K562 (cell line): ENCODE data around the gene CEP57. TPM values are rescaled to one million over a fixed set of nuclear protein-coding genes. Genes with fewer than 3 reads are reported as not detected.

Source experiments
- ATAC-seq: fragments of 200-7000 bp; cut with Tn5 transposase; 3 replicates; pipeline ENCODE4 v1.9.1; 2020; ENCODE audit warnings: moderate library complexity
- BruUV-seq: library from RNA; stranded (reverse); fragments of 400-500 nt; replicated peaks from 2 replicates; lab custom pipeline; 2021; lab: Mats Ljungman, UMichigan
- CTCF ChIA-PET: fragments of 300-600 bp; formaldehyde crosslinking; extraction: SDS; loops from one replicate; lab custom pipeline; 2021; ENCODE audit warnings: low intra/inter-chr PET ratio; lab: Yijun Ruan, JAX
- POLR2A ChIA-PET: fragments of 300-600, 350-650 bp; sonication (Branson Sonifier 250); formaldehyde crosslinking; extraction: SDS; loops from one replicate; lab custom pipeline; 2021; ENCODE audit warnings: antibody characterized with exemption, inconsistent platforms; lab: Yijun Ruan, JAX
- DNase-seq, 4 experiments: peaks; one replicate each; pipeline versions ENCODE4 v3.0.0 to v3.0.0-alpha.2; 2011 to 2018; ENCODE audit warnings: low spot score in 3 of 4, mixed read lengths in 3 of 4; ENCODE audit errors: extremely low read depth in 1 of 4
- FAIRE-seq: peaks from 2 replicates; lab custom pipeline; 2011; peaks lifted over from hg19 to GRCh38; lab: Jason Lieb, UNC
- H2AFZ ChIP-seq: 2 replicates; pipeline ENCODE4 v1.6.0; 2011; ENCODE audit warnings: low read depth, low read length, control low read depth, inconsistent platforms
- H3K27ac ChIP-seq: fragments of 200-600 bp; 3 replicates; pipeline ENCODE4 v1.8.0; 2011; ENCODE audit warnings: low read depth, mild to moderate bottlenecking, control low read depth, inconsistent platforms, low read length, moderate library complexity, mixed read lengths; ENCODE audit errors: extremely low read depth
- H3K27me3 ChIP-seq, 2 experiments: fragments of 300-600 bp in 1 of 2; 2 replicates in 1 of 2; 3 replicates in 1 of 2; pipeline versions ENCODE4 v1.6.0 to v1.8.0; 2011; ENCODE audit warnings: inconsistent platforms in 2 of 2, low read length in 2 of 2, mild to moderate bottlenecking in 1 of 2, mixed read lengths in 1 of 2, moderate library complexity in 1 of 2; ENCODE audit not compliant: control insufficient read depth in 2 of 2, insufficient read depth in 2 of 2
- H3K36me3 ChIP-seq: fragments of 300-600 bp; 3 replicates; pipeline ENCODE4 v1.8.0; 2011; ENCODE audit warnings: mild to moderate bottlenecking, low read length, inconsistent platforms; ENCODE audit not compliant: control insufficient read depth, insufficient read depth
- H3K4me1 ChIP-seq, 2 experiments: fragments of 200-600 bp in 1 of 2; replicated peaks in 1 of 2; 2 replicates in 1 of 2; 3 replicates in 1 of 2; pipeline versions ENCODE4 v1.5.1 to v1.8.0; 2011; ENCODE audit warnings: inconsistent platforms in 2 of 2, low read length in 2 of 2, mild to moderate bottlenecking in 1 of 2, mixed read lengths in 1 of 2, moderate library complexity in 1 of 2; ENCODE audit not compliant: control insufficient read depth in 2 of 2, insufficient read depth in 2 of 2
- H3K4me2 ChIP-seq: 2 replicates; pipeline ENCODE4 v1.6.1; 2011; ENCODE audit warnings: low read length, control low read depth, inconsistent platforms, mixed read lengths; ENCODE audit not compliant: insufficient read depth
- H3K4me3 ChIP-seq: fragments of 200-600 bp; sonication (generic), shearing (Covaris generic); 2 replicates; pipeline ENCODE4 v1.5.1; 2016; ENCODE audit warnings: control low read depth, inconsistent platforms
- H3K79me2 ChIP-seq: fragments of 200-600 bp; 3 replicates; pipeline ENCODE4 v1.8.0; 2011; ENCODE audit warnings: low read length, inconsistent platforms; ENCODE audit not compliant: control insufficient read depth, insufficient read depth
- H3K9ac ChIP-seq, 2 experiments: 2 replicates each; pipeline versions ENCODE4 v1.6.0 to v1.6.1; 2011; ENCODE audit warnings: low read depth in 2 of 2, low read length in 2 of 2, control low read depth in 1 of 2, inconsistent platforms in 1 of 2, mild to moderate bottlenecking in 1 of 2, mixed read lengths in 1 of 2; ENCODE audit not compliant: insufficient read depth in 1 of 2
- H3K9me1 ChIP-seq: one replicate; pipeline ENCODE4 v1.6.0; 2011; ENCODE audit warnings: inconsistent platforms, mild to moderate bottlenecking, low read length, moderate library complexity; ENCODE audit not compliant: control insufficient read depth, insufficient read depth
- H3K9me3 ChIP-seq: replicated peaks from 2 replicates; pipeline ENCODE4 v1.5.1; 2011; ENCODE audit warnings: low read depth, low read length, inconsistent platforms; ENCODE audit not compliant: control insufficient read depth, insufficient read depth
- H4K20me1 ChIP-seq: replicated peaks from 2 replicates; pipeline ENCODE4 v1.6.1; 2011; ENCODE audit warnings: low read length, inconsistent platforms, mixed read lengths; ENCODE audit not compliant: control insufficient read depth, insufficient read depth
- CC2D1A ChIP-seq: fragments of 450-650 bp; IDR thresholded peaks from 2 replicates; pipeline ENCODE4 v1.6.1; 2017; ENCODE audit warnings: mild to moderate bottlenecking
- CREM ChIP-seq: IDR thresholded peaks from 2 replicates; pipeline ENCODE4 v1.6.1; 2014; ENCODE audit warnings: antibody characterized with exemption, low read depth
- CTCF ChIP-seq, 3 experiments: IDR thresholded peaks in 2 of 3; conservative IDR thresholded peaks in 1 of 3; 2 replicates each; pipeline ENCODE4 v1.5.1; 2011 to 2012; ENCODE audit warnings: low read length in 3 of 3, mild to moderate bottlenecking in 3 of 3, control low read depth in 2 of 3, improper control_type of control experiment in 1 of 3, inconsistent platforms in 1 of 3, low read depth in 1 of 3, mixed read lengths in 1 of 3, moderate library complexity in 1 of 3; ENCODE audit not compliant: insufficient read depth in 2 of 3
- E2F6 ChIP-seq, 2 experiments: IDR thresholded peaks; 2 replicates each; pipeline ENCODE4 v1.6.1; 2011; ENCODE audit warnings: borderline replicate concordance in 1 of 2, control low read depth in 1 of 2, low read depth in 1 of 2, low read length in 1 of 2, mild to moderate bottlenecking in 1 of 2, mixed read lengths in 1 of 2, moderate library complexity in 1 of 2; ENCODE audit not compliant: insufficient read depth in 1 of 2, insufficient read length in 1 of 2, poor library complexity in 1 of 2, severe bottlenecking in 1 of 2; ENCODE audit errors: extremely low read depth in 1 of 2
- IRF2 ChIP-seq: sonication (generic); formaldehyde crosslinking; IDR thresholded peaks from 2 replicates; pipeline ENCODE4 v1.8.1; 2022; ENCODE audit warnings: mild to moderate bottlenecking, missing genetic modification reagents
- RAD21 ChIP-seq, 2 experiments: fragments of 250-450 bp in 1 of 2; fragments of 450-650 bp in 1 of 2; sonication (Bioruptor Pico) in 1 of 2; formaldehyde crosslinking in 1 of 2; IDR thresholded peaks in 1 of 2; conservative IDR thresholded peaks in 1 of 2; 2 replicates each; pipeline versions ENCODE4 v1.4.0 to v1.8.0; 2020 to 2022; ENCODE audit warnings: mild to moderate bottlenecking in 2 of 2, moderate library complexity in 1 of 2
- ZNF407 ChIP-seq: fragments of 450-650 bp; IDR thresholded peaks from 2 replicates; pipeline ENCODE4 v1.6.1; 2016; ENCODE audit warnings: low read depth
- WGBS: fragments of 100-300 bp; shearing (Covaris generic); methylation state at CpG from one replicate; pipeline ENCODE4 v1.1.6; 2016; ENCODE audit warnings: low coverage, mixed read lengths; ENCODE audit not compliant: insufficient coverage; ENCODE audit errors: missing lambda C conversion rate; 5-methylcytosine and 5-hydroxymethylcytosine counted together
- in situ Hi-C: fragments of 300-500 bp; cut with MboI; formaldehyde crosslinking; loops from 4 replicates; pipeline ENCODE4 v1.15.0; 2018; ENCODE audit warnings: inconsistent platforms, mixed read lengths
- intact Hi-C: fragments of 100-400 bp; cut with micrococcal nuclease; formaldehyde crosslinking; loops from 2 replicates; pipeline ENCODE4 v1.14.2; 2022
- polyA plus RNA-seq, 8 experiments: library from polyadenylated mRNA; depleted of rRNA in 4 of 8; stranded (reverse) in 5 of 8; unstranded in 3 of 8; fragments of >200 nt; fragmentation: Nextera tagmentation in 2 of 8; fragmentation: Illumina TruSeq in 1 of 8; extraction: Ambion mirVana in 2 of 8; extraction: Trizol in 1 of 8; gene quantifications; 2 replicates each; pipeline versions ENCODE4 v1.2.1 to v1.2.3, GENCODE V29; 2011 to 2014; ENCODE audit warnings: inconsistent platforms in 1 of 8, missing spikeins in 1 of 8
- total RNA-seq, 7 experiments: library from RNA; depleted of rRNA in 6 of 7; stranded (reverse); fragments of >200 nt in 6 of 7; fragmentation: Illumina TruSeq in 2 of 7; extraction: Trizol in 2 of 7; gene quantifications; 2 replicates each; pipeline versions ENCODE4 v1.2.1 to v1.2.3, GENCODE V29; 2011 to 2021; ENCODE audit warnings: low replicate concordance in 1 of 7

CEP57 gene
- total and polyA plus RNA-seq, 9 of the 15 experiments (the other 6 are each of a cell fraction or from before 2014, with no cell fraction given), result 25.1 to 88.1 (median 65.2) TPM

- ATAC-seq, result peak; percentile 96
- intact Hi-C loops, result loop anchor here (1.0 to 2.0 kb wide), 2 partner anchors 119 to 204 kb away; no protein-coding TSS in a partner anchor
- H3K27me3 ChIP-seq, result no peaks in the 10 kb centered on the region
- no peak overlapping the region for H3K27ac ChIP-seq
- DNase-seq, result peak; percentile 18 to 65 (median 30)
- no peaks in the 10 kb centered on the region for H3K9me3 ChIP-seq
- no peak overlapping the region for H2AFZ ChIP-seq
- CTCF ChIA-PET, result interaction anchor here (1.1 to 1.4 kb wide), 2 partner anchors 493 to 578 kb away, joined by 3 to 9 read pairs; no protein-coding TSS in a partner anchor
- H3K4me1 ChIP-seq, result no peaks in the 10 kb centered on the region
- H4K20me1 ChIP-seq, result no peaks in the 10 kb centered on the region
- no peak overlapping the region for H3K9ac ChIP-seq
- no TSS peak for BruUV-seq
- POLR2A ChIA-PET, result interaction anchor here (0.6 kb wide), 1 partner anchor 167 kb away, joined by 3 read pairs; no protein-coding TSS in a partner anchor
- no peak overlapping the region for H3K4me3 ChIP-seq
- H3K4me2 ChIP-seq, result no peak overlapping the region
- FAIRE-seq, result peak; percentile 70
- 79% methylated on average over 6 of the region's 6 CpGs for WGBS
- no peaks in the 10 kb centered on the region for H3K9me1 ChIP-seq
- in situ Hi-C loops, result loop anchor here (10.0 kb wide), 1 partner anchor 576 kb away; no protein-coding TSS in a partner anchor
- peaks cover 42% of the 10 kb centered on the region for H3K36me3 ChIP-seq
- H3K79me2 ChIP-seq, result no peaks in the 10 kb centered on the region
- TF ChIP-seq E2F6 (IDR thresholded peaks at IDR 0.05; ENCODE audit: borderline replicate concordance in 1 of 2, extremely low read depth in 1 of 2, insufficient read depth in 1 of 2, insufficient read length in 1 of 2, low read depth in 1 of 2, low read length in 1 of 2, poor library complexity in 1 of 2, severe bottlenecking in 1 of 2) (no peak), IRF2 (CRISPR knock-in tag) (no peak), CC2D1A (peak; percentile 26; the same call in 1 of the 2 replicates), CREM (0 out of 2 replicates have a peak, but pooled peaks have one; percentile 5), RAD21 (CRISPR knock-in tag; conservative IDR thresholded peaks at IDR 0.05 in 1 of 2, IDR thresholded peaks at IDR 0.05 in 1 of 2) (peak; percentile 77 to 85), ZNF407 (no peak), CTCF (IDR thresholded peaks at IDR 0.05 in 2 of 3, conservative IDR thresholded peaks at IDR 0.05 in 1 of 3; ENCODE audit: insufficient read depth in 2 of 3, low read depth in 1 of 3, low read length in 3 of 3) (peak; percentile 50 to 70 (median 61))
These were observed 59.0 kb downstream of the CEP57 start for GRCh38 chr11:95849087-95849825.
